ENCODE data around the gene RIMS4.

DNA sequence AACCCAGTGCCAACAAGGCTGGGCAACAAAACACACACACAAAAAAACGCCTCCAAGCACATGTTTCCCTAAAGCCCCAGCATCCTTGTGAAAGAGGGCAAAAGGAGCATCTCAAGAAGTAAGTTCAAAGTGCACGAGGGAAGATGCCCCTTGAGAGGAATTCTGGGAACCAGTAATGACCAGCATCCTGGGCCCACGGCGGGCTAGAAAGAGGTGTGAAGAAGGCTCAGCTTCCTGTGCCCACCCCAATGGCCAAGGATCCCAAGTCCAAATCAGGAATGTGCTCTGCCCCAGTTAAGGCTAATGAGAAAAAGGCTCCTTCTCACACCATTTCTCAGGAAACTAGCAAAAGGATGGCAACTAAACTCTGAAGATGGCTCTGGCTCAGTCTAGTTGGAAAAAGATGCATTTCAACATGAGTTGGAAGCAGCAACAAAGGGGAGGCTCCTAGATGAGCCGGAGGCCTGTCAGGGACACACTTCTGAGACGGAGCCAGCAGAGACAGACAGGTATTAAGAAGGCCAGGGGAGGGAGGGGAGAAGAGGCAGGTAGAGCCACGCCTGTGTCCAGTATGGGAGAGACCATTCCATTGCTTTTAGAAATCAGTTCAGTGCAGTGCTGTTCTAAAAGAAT lies 3.2 kb downstream of the RIMS4 start:
- TF ChIP-seq CTCF (IDR thresholded peaks at IDR 0.05; ENCODE audit: low read depth, low read length): no peak
- TF ChIP-seq EZH2phosphoT487 (IDR thresholded peaks at IDR 0.05; ENCODE audit: low read depth): no peak

All from OCI-LY3 (cell line).